NCI-H1105 treated with DMSO at 0.1 percent for 48 hours (cell line): ENCODE data around the gene RCBTB1.

Experiments
- DNase-seq: peaks from one replicate; lab custom pipeline; 2025; lab: John Stamatoyannopoulos, UW

The RCBTB1 gene

DNA sequence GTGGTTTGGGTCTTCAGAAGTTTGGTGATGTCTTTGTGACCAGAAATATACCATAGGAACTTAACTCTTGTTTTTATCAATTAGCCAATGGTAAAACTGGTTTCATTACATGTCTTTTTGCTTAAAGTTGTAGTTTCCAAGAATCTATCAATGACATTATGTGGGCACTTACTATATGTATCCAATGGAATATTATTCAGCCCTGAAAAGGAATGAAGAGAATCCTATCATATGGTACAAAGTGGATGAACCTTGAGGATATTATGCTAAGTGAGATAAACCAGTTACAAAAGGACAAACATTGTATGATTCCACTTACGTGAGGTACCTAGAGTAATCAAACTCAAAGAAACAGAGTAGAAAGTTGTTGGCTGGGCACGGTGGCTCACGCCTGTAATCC lies 26.4 kb downstream of the RCBTB1 start:
- no peak for DNase-seq

DNA sequence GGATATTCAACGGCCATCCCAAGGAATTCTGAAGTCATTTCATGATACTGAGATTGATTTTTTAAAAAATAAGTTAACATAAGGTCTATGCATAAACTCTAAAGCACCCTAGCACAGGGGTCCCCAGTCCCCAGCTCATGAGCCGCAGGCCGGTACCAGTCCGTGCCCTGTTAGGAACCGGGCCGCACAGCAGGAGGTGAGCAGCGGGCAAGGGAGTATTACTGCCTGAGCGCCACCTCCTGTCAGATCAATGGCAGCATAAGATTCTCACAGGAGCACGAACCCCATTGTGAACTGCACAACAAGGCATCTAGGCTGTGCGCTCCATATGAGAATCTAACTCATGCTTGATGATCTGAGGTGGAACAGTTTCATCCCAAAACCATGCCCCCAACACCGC lies 31.0 kb downstream of the RCBTB1 start:
- no peak for DNase-seq

DNA sequence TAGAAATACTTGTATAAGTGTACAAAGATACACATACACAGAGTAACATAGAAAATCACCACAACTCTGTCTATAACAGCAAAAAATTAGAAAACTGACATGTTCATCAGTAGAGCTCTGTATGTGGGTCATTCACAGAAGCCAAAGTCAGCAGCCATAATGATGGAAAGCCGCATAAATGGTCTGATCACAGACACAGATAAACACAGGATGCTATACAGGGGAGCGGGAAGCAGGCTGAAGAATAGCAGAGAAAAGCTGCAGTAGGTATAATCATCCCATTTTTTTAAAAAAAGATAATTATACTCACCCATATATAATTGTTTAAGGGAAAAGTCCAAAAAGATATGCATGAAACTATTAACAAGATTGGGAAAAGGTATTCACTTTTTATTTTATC lies 31.5 kb downstream of the RCBTB1 start:
- DNase-seq: no peak

- DNase-seq: no peak
Measured at GRCh38 chr13:49550942-49551644, 34.3 kb downstream of the RCBTB1 start.

- DNase-seq: no peak
Measured at GRCh38 chr13:49549289-49549688, 36.1 kb downstream of the RCBTB1 start.

GRCh38 chr13:49546561-49546960 lies 38.8 kb downstream of the RCBTB1 start:
- DNase-seq: no peak

- DNase-seq: no peak
Measured at GRCh38 chr13:49545661-49546060, 39.7 kb downstream of the RCBTB1 start.

- DNase-seq: no peak
Measured at GRCh38 chr13:49543656-49544055, 41.7 kb downstream of the RCBTB1 start.

DNA sequence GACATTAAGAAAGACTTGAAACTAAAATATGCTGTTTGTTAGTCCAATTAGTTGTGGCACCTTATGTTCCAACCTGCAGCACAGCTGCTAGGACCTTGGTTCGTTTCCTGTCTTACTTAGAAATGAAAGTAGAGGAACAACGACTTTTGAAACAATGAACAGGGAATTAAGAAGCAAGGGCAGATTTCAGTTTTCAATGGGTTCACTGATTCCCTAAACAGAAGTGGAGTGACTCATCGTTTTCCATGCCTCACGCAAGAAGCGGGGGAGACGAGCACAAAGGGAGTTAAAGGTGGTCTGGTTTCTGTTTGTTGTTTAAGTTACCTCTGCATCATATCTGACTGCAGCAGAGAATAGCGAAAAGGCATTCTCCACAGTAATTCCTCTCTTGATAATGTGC lies 44.8 kb downstream of the RCBTB1 start:
- no peak for DNase-seq

- DNase-seq: no peak
Measured at GRCh38 chr13:49539746-49540145, 45.6 kb downstream of the RCBTB1 start.

GRCh38 chr13:49539313-49539712 lies 46.0 kb downstream of the RCBTB1 start:
- no peak for DNase-seq

GRCh38 chr13:49538404-49538803 lies 47.0 kb downstream of the RCBTB1 start:
- no peak for DNase-seq

- DNase-seq: no peak
Measured at GRCh38 chr13:49536144-49536873, 49.0 kb downstream of the RCBTB1 start.

DNA sequence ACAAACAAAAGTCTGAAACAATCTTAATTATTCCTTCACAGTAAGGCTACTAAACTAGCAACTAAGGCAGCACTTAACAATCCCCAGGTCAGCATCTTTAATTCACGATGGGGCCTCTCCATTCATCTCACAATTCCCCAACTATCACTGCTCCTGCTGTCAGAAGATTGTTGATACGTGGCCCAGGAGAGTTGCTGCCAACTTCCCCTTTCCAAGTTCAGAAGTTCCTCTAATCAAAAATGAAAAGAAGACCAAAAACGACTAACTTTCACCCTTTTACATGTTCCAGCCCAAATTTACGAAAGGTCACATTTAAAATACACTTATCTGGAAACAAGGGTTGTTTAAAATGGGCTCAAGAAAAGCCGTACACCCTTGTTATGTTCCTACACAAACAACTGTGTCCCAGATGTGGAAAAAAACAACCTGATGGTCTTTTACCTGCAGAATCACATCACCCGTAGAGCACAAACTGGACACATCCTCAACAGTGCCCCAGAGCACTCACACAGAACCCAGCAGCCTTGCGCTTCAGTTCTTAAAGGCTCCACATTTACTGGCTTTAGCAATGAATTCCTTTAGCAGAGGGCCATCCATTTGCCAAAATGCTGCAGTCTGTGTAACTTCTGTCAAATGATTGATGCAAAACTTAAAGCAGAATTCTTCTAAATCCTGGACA lies 51.6 kb downstream of the RCBTB1 start:
- no peak for DNase-seq

DNA sequence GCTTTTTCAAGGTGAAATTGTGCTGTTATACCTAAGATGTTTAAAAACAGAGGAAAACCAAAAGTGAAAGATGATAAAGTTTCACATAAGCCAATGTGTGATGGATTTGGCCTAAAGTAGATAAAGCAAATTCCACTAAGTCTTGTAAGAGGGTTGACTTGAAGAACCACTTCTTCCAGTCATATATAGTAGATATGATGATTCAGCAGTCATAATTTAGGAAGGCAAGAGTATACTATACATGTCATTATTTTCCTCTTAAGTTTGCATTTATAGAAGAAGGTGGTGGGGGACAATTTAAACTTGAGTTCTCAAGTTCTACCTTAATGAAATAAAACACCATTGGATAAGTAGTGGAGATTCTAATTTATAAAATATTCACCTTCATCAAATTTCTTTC lies 52.3 kb downstream of the RCBTB1 start:
- no peak for DNase-seq

GRCh38 chr13:49532593-49532992 lies 52.8 kb downstream of the RCBTB1 start:
- no peak for DNase-seq

DNA sequence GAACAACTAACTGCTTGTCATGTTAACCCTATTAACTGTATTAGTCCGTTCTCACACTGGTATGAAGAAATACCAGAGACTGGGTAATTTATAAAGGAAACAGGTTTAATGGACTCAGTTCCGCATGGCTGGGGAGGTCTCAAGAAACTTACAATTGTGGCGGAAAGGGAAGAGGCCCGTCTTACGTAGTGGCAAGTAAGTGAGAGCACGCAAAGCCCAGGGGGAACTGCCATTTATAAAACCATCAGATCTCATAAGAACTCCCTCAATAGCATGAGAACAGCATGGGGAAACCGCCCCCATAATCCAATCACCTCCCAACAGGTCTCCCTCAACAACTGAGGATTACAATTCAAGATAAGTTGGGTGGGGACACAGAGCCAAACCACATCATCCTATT lies 54.9 kb downstream of the RCBTB1 start:
- no peak for DNase-seq

- DNase-seq: no peak
Measured at GRCh38 chr13:49528161-49528560, 57.2 kb downstream of the RCBTB1 start.

GRCh38 chr13:49527123-49527522 lies 58.2 kb downstream of the RCBTB1 start:
- no peak for DNase-seq

DNA sequence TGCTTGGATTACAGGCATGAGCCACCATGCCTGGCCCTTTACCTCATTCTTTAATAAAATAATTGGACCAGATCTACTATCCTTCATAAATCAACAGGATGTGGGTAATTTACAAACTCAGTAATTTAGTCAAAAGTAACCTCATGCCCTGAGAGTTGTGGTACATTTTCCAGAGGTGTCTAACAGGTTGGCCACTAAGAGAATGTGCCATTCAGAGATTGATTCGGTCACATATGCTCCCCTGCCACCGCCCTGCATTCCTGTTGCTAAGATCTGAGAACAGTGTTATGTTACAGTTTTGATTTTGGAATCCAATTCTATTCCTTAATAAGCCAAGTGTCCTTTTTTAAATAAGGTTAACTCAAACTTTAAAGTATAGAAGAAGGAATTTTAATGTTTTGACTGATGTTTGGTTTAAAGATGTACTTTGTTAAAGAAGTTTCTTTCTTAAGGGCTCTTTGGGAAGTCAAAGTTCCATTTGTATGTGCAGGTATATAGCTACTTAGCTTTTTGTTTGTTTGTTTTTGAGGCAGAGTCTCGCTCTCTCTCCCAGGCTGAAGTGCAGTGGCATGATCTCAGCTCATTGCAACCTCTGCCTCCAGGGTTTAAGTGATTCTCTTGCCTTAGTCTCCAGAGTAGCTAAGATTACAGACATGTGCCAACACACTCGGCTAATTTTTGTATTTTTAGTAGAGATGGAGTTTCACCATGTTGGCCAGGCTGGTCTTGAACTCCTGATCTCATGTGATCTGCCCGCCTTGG lies 60.4 kb downstream of the RCBTB1 start:
- DNase-seq: no peak

DNA sequence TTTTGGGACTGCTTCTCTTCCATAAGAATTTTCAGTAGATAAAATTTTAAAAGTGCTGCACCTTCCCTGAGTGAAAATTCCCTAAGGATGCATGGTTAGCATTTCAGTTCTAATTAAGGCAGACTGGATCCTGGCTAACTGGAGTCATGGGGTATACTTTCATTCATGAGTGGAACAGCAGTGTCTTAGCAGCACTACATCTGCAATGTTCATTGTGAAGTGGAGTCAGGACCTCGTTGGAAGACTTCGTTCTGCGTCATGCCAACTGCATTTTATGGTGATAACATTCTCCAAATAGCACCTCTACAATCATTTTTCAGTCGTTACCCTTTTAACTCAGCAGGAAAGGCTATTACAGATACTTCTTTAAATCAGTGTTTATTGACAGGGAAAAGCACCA lies 64.1 kb downstream of the RCBTB1 start:
- DNase-seq: no peak

GRCh38 chr13:49517461-49517860 lies 67.9 kb downstream of the RCBTB1 start:
- no peak for DNase-seq
